HG02763 (cell line): ENCODE measurements around the gene NBAS.

Experiments used
- ATAC-seq: cut with Tn5 transposase; IDR thresholded peaks from one replicate; pipeline ENCODE4 v1.9.1; 2021; ENCODE audit warnings: mild to moderate bottlenecking, moderate library complexity; ENCODE audit not compliant: unreplicated experiment

The NBAS gene

GRCh38 chr2:15560988-15561573 is at the start of gene NBAS:
Gene NBAS (minus strand): TSS chr2:15561334. CDS start chr2:15561304, 30 bp downstream.
- ATAC-seq = peak; percentile 90

DNA sequence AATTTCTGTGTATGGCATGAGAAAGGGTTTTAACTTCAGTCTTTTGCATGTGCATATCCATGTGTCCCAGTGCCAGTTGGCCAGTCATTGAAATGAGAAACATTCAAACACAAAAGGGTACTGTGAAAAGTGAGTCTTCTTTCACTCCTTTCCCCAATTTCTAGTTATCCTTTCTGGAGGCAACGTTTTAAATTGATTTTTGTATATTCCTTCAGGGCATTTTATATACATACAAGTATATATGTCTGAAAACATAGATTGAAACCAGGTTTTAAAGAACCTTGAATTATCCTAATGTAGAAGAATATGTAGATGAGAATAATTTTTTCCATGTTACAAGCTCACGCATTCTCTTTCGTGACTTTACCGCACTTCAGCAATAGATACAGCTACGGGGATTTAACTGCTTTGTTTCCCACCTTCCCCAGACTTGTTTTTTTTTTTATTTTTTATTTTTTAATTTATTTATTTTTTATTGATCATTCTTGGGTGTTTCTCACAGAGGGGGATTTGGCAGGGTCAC is 49.4 kb upstream of the NBAS start:
- ATAC-seq = no peak

GRCh38 chr2:15609341-15610042 is 48.4 kb upstream of the NBAS start:
- no peak for ATAC-seq

DNA sequence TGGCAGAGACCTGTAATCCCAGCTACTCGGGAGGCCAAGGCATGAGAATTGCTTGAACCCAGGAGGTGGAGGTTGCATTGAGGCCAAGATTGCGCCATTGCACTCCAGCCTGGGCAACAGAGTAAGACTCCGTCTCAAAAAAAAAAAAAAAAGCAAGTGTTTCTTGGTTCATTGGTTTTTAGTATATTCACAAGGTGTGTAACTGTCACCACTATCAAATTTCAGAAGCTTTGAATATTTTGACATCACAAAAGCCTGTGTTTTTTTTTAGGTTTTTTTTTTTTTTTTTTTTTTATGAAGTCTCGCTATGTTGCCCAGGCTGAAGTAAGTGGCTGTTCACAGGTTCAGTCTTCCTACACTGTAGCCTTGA is 47.2 kb upstream of the NBAS start:
- ATAC-seq = no peak

- ATAC-seq = no peak
Observed at GRCh38 chr2:15607709-15608391, 46.7 kb upstream of the NBAS start.

- ATAC-seq = no peak
Observed at GRCh38 chr2:15606481-15607441, 45.6 kb upstream of the NBAS start.

- no peak for ATAC-seq
Observed at GRCh38 chr2:15605721-15606120, 44.6 kb upstream of the NBAS start.

DNA sequence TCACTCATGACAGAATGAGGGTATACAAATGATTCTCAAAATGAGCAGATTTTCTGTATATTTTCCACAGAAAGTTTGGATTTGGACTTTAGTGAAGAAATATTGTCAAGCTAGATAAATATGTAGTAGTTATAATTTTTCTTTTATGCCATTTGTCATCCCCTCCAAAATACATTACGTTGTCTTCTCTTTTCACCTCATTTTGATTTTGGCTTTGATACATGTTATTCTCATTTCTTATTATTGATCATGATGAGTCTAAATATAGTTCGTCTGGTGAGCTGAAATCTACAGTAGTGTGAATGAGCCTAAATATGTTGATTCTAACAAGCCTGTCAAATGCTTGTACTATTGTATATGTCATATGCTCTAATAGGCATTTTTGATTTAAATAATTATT is 42.8 kb upstream of the NBAS start:
- ATAC-seq = no peak

- no peak for ATAC-seq
Observed at GRCh38 chr2:15603044-15603765, 42.1 kb upstream of the NBAS start.

DNA sequence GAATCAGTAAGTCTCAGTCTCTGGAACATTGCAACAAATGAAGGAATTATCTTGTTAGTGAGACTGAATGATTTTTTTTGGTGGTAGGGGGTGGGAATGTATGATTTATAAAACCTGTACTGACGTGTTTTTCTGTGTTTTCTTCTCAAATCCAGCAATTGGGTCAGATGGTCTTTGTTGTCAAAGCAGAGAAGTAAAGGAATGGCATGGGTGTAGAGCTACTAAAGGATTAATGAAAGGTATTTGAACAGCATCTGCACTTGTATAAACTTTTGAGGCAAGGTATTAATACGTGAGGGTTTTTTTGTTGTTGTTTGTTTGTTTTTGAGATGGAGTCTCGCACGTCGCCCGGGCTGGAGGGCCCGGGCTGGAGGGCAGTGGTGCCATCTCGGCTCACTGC is 41.3 kb upstream of the NBAS start:
- no peak for ATAC-seq

GRCh38 chr2:15601681-15602080 is 40.5 kb upstream of the NBAS start:
- ATAC-seq = no peak

GRCh38 chr2:15599994-15600393 is 38.9 kb upstream of the NBAS start:
- no peak for ATAC-seq

DNA sequence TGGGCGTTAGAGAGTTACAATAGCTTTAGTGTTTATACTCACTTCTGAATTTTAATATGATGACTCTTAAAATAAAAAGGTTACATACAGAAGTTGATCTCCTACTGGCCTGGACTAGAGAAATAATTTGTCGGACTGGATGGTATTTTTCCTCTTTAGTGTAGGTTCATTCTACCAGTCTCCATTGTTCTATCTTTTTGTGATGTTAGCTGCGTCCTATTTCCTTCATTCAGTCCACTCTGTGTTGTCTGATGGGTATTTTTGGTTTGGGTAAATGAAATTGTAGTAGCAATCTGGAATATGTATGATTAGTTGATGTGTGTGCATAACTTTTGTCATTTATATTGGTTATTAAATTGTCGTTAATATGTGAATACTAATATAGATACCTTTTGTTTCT is 35.8 kb upstream of the NBAS start:
- no peak for ATAC-seq

DNA sequence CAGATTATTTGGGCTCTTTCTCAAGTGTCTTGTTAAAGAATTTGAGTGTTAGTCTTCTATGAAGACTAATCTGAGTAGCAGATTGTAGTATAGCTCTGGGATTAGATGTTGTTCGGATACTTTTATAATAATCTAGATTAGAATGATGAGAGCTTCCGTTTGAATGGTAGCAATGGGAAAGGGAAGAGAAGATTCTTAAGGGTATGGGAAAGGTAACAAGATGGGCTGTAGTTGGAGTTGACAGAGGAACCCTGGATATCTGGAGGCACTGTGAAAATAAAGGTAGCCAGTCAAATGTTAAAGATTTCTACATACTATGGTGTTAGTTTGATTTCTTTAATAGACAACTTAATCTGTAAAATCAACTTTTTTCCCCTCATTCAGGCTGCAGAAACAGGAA is 35.2 kb upstream of the NBAS start:
- ATAC-seq = no peak

GRCh38 chr2:15595936-15596335 is 34.8 kb upstream of the NBAS start:
- ATAC-seq = no peak

DNA sequence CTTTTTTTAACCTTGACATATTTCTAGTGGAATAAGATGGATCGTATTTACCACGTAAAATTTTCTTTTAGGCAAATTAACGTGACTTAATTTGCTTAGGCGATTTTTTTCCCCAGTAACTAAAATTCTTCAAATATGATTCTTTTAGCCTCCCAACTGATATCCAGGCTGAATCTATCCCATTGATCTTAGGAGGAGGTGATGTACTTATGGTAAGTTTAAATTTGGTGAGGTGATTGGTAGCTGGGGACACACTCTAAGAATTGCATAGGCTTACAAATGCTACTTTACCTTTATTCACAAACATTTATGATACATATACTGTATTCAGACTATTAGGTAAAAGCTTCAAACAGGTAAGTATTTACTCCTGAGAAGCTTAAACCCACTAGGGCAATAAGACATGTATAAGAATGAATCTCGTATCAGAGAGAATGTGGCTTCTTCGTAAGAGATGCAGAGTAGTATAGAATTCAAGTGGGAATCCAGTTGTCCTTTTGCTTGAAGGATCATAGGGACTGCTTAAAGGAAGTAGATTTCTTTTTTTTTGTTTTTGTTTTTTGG is 34.3 kb upstream of the NBAS start:
- no peak for ATAC-seq

- no peak for ATAC-seq
Observed at GRCh38 chr2:15594291-15595256, 33.4 kb upstream of the NBAS start.

- no peak for ATAC-seq
Observed at GRCh38 chr2:15593327-15593705, 32.2 kb upstream of the NBAS start.
